ENCODE data around the gene CFAP46.
"Not testable (repeated sequence)": the region's sequence is repeated elsewhere in the genome, so short reads cannot be mapped to it uniquely, and the experiment has no call there.

CFAP46 gene

DNA sequence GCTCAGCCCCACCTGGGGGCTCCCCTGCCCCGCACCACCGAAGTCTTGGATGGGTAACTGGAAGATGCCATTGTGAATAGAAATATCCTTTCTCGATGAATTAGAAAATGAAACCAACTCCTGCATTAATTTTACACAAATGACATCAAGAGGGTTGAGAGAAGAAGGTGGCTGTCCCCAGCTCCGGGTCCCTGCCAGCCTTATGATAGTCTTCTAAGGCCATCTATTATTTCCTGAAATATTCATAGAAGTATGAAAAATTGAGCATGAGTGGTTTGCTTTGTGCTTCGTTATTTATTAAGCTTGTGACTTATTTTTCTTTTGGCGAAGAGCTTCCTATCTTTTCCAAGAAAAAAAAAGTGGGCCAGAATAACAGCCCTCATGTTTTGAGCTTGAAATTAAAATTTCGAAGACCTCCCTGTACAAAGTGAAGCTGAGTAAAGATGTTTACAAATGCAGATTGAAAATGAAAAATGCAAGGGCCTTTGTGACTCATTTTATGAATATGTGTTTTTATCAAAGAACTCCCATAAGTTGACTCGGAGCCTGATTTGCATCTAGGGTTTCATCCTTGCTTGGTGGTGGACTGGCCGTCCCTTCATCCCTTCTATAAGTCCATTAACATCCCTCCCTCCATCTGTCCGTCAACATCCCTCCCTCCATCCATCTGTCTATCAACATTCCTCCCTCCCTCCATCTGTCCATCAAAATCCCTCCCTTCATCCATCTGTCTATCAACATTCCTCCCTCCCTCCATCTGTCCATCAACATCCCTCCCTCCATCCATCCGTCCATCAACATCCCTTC lies 20.5 kb upstream of the CFAP46 start:
- no peak for DNase-seq

DNA sequence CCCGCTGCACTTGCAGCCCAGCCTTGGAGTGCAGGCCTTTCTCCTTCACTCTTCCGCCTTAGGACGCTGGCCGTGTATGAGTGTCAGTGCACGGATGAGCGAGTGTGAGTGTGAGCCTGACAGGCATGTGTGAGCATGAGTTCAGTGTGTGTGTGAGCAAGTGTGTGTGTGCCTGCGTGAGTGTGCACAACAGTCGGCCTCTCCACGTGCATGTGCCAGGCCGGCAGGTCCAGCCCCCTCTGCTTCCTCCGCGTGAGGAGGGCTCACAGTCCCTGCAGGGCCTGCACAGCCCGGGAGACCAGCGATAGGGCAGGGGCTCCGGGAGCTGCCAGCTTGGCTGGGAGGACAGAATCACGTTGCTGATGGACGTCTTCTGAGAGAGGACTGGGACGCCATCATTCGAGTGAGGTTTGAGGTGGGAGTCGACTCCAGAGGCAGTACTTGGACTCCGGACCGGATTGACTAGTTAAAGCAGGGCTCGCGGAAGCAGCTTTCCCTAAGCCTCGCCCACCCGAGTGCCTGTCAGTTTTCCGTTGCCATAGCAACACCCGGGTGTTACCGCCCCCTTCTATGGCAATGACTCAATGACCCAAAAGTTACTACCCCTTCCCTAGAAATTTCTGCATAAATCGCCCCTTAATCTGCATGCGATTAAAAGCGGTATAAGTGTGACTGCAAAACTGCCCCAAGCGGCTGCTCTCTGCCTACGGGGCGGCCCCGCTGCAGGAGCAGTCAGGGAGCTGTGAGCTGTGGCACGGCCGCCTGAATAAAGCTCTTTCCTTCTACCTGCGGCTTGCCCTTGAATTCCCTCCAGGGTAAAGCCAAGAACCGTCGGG lies 19.6 kb upstream of the CFAP46 start:
- peak; percentile 51 for DNase-seq

DNA sequence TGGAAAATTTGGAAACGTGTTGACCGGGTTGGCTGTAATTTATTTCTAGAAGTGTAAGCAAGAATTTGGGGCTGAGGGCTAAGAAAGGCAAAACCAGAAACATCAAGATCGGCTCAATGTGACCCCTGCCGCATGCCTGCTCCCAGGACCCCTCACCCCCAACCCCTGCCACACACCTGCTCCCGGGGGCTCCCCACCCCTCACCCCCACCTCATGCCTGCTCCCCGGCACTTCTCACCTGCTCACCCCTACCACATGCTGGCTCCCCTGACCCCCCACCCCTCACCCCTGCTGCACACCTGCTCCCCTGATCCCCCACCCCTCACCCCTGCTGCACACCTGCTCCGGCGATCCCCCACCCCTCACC lies 19.0 kb upstream of the CFAP46 start:
- DNase-seq = no peak

DNA sequence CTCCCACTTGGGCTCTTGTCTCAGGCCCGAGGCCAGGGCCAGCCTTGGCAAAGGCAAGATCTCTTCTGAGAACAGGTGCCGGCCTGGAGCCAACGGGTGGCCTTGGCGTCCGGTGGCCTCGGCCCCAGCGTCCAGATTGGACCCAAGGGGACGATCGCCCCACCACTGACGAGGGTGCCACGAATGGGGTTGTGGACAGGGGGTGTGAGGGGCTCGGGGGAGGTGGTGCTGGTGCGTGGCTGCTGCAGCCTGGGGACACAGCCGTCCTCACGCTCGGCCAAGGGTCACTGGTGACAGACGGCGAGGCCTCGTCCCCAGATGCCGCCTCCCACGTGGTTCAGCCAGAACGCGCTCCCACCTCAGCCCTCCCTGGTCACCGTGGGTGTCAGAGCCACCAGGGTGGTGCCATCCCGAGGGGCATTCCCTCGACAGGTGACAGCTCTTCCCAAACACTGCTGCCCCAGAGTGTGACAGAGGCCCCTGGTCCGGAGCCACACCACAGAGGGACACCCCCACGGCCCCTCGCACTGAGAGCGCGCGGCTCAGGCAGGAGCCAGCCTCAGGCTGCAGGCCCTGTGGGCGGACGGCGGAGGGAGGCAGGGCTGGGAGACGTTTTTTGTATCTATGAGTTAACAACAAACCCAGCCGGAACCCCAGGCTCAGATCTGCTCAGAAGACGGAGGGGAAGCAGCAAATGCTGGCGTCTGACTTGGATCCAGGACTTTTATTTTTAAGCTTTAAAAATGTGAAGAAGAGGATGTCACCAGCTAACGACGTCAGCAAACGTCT lies 18.5 kb upstream of the CFAP46 start:
- no peak for DNase-seq

DNA sequence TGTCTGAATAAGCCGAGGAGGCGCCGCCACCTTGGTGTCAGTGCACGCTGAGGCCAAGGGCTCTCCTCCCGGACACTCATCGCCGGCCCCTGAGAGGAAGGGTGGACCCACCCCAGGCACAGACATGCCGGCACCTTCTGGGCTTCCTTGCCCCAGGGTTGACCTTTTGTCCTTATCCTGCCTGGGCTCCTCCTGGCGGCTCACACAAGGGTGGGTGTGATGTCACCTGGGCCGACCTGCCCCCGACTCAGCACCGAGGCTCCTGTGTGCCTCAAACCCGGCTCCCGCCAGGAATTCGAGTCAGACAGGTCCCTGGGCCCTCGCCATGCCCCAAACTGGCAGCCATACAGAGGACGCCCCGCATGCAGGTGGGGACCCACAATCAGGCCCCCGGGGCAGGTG lies 17.7 kb upstream of the CFAP46 start:
- DNase-seq = no peak

DNA sequence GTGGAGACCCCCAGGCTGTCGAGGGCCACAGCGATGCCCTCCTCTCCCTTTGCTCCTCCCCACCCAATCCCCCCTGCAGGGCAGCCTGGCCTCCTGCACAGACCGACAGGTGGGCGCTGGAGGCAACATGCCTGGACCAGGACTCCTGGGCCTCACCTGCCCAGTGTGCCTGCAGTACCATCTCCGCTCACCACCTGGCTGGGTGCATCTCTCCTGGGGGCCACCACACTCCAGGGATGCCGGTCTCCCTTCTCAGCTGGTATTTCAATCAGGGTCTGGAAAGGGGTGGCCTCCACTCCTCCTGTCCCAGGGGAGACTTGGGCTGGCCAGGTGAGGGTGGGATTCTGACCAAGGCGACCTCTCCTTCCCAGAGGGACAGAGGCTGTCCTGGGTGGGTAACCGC lies 17.2 kb upstream of the CFAP46 start:
- DNase-seq = no peak

DNA sequence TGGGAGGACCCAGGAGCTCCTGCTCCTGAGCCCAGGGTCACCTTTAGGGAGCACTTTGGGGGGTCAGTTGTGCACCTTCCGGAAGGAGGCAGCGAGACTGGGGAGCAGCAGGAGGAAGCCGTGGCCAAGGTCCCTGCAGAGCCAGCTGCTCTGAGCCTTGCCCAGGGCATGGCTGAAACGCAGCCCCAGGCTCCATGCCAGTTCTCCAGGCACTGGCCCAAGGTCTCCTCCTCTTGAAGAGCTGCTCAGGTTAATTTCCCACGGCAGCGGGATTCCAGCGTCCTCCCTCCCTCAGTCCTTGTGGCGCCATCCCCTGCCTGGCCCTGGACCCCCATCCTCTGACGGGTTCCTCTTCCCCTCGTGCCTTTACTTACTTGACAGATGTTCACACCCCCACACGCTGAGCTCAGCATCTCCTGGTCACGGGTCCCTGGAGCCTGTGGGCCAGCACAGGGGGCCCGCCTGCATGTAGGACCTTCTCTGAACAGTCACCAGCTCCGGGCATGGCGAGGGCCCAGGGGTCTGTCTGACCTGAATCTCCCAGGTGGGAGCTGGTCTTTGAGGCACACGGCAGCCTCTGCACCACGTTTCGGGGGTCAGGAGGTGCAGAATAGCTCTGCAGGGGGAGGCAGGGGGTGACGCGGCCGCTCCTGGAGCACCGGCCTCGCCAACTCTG lies 16.7 kb upstream of the CFAP46 start:
- no peak for DNase-seq

DNA sequence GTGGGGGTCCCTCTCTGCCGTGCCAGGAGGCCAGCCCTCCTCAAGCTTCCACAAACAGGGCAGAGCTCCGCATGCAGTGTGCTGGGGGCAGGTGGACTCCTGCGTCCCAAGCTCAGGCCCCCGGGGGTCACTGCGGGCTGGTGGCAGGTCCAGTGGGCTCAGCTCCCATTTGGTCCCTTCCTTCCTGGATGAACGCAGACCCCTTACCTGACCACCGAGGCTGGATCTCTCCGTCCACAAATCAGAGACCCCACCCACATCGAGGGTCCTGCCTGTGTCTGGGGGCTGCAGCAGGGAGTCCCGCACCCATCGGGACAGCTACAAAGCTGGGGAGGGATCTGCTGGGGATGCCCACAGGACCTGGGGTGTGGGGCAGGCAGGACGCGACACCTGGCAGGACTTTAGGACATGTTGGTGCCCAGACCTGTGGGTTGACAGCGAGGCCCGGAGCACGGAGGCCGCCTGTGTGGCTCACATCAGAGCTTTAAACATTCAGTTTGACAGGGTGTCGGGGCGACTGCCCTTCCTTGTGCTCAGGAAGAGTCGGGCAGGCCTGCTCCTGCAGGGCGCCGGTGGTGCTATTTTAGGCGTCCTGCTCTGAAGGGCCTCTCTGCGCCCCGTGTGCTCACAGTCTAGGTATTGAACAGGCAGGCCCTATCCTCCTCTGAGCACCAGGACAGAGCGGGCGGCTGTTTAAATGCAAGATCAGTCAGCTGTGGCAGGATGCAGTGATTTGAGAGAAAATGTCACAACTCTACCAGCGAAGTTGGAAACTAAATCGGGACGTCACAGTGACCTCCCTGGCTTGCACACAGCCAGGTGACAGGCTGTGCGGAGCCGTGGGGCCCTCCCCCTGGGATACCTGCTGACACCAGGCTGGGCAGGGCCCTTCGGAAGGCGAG lies 15.9 kb upstream of the CFAP46 start:
- DNase-seq = no peak

DNA sequence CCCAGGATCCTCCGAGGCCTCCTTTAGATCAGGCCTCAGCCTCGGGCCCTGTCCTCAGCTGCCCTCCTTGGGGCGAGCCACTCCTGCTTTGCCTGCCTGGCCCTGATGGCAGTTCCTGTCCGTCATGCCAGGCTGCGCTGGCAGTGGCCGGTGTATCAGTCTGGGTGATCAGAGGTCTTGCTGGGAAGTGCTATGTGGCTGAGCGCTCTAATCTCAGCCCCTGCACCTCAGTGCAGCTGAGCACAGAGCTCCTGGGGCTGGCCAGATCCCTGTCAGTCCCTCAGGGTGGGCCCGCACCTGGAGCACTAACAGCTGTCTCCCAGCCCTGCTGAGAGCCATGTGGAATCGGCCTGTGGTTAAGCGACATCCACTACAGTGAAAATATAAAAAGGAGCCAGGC lies 14.8 kb upstream of the CFAP46 start:
- no peak for DNase-seq

DNA sequence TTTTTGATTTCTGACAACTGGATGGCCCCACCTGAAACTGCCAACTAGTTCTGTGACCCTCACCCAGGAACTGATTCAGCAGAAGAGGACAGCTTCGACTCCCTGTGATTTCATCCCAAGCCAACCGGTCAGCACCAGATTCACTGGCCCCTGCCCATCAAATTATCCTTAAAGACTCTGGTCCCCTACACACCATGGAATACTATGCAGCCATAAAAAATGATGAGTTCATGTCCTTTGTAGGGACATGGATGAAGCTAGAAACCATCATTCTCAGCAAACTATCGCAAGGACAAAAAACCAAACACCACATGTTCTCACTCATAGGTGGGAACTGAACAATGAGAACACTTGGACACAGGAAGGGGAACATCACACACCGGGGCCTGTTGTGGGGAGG lies 13.9 kb upstream of the CFAP46 start:
- not testable (repeated sequence) for DNase-seq

DNA sequence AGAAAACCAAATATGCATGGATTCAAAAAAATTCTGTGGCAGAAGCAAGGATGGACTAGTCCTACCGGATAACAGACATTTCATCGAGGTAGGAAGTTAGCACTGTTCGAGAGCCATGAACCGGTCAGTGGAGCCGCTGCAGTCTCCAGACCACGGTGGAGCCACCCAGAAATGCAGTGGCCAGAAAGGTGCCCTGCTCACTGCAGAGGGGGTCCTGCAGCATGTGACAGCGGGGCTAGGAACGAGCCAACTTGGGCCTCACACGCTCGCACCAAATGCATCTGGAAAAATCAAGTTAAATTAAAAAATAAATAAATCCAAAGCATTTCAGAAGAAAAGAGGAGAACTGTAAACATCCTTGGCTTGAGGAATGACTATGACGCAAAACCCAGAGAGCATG lies 13.1 kb upstream of the CFAP46 start:
- DNase-seq = no peak

DNA sequence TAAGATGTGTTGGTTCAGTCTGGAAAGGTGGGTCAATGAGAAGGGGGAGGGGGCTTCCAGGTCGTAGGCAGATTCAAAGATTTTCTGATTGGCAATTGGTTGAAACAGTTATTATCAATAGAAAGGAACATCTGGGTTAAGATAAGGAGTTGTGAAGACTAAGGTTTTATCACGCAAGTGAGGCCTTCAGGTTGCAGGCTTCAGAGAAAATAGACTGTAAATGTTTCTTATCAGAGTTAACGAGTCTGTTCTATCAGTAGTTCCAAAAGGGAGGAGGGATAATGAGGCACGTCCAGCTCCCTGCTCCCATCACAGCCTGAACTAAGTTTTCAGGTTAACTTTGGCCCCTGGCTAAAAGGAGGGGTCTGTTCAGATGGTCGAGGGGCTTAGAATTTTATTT lies 11.1 kb upstream of the CFAP46 start:
- no peak for DNase-seq

DNA sequence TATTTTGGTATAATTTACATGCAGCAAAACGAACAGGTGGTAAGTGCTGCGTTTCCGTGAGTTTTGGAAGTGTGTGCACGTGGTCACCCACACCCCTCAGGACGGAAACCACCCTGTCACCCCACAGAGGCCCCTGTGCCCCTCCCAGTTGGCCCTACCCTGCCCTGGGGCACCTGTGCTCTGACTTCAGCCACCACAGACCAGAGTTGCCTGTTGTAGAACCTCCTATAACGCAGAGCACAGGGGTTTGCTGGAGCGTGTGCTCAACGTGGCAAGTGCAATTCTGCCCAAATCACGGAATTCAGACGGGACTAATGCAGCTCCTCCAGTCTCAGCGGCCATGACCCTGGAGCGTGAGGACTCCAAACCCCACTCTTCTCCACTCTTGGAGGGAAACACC lies 9.6 kb upstream of the CFAP46 start:
- no peak for DNase-seq

DNA sequence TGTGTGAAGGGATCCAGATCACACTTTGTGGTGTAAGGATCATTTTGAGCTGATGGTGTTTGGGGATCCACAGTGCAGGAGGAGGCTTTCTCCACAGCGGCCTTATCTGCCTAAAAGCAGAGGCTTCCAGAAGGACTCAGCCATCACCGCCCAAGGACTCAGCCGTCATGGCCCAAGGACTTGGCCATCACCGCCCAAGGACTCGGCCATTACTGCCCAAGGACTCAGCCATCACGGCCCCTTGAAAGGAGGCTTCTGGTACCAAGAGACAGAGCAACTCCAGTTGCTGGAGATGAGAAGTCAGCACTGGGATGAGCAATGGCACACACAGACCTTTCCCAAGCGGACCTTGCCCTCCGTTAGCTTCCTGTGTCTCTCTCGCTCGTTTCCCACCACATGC lies 6.0 kb upstream of the CFAP46 start:
- no peak for DNase-seq

DNA sequence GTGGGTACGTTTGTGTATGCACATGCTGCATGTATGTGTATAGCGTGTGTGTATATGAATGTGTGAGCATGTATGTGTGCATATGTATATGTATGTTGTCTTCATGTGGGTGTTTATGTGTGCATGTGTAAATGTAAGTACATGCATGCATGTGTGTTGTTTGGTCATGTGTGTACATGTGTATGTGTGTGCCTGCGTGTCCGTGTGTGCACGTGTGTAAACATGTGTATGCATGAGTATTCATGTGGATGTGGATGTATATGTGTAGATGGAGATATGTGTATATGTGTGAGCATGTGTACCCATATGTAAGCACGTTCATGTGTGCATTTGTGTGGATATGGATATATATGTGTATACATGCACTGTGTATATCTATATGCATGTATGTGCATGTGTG lies 5.5 kb upstream of the CFAP46 start:
- no peak for DNase-seq

DNA sequence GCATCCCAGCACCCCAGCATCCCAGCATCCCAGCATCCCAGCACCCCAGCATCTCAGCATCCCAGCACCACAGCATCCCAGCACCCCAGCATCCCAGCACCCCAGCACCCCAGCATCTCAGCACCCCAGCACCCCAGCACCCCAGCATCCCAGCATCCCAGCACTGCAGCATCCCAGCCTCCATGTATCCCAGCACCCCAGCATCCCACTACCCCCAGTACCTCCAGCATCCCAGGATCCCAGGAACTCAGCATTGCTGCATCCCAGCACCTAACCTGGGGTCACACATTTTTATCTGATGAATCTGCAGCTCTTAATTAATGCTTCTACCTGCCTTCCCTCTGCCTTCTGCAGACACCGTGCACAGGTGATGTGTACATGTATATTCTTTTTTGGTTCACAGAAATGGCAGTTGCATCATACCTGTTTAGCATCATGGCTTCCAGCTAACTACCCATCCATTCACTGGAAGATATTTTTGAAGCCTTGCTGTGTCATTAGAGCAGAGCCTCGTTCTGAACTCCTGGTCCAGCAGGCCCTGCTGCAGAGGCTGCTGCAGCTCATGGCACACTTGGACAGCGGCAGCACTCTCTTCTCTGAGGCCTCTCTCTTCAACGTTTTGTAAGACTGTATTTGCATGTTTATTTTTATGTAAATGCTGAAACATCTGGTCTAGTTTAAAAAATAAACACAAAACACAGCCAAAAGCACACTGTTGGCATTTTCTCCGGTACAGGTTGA lies 4.6 kb upstream of the CFAP46 start:
- DNase-seq = no peak

DNA sequence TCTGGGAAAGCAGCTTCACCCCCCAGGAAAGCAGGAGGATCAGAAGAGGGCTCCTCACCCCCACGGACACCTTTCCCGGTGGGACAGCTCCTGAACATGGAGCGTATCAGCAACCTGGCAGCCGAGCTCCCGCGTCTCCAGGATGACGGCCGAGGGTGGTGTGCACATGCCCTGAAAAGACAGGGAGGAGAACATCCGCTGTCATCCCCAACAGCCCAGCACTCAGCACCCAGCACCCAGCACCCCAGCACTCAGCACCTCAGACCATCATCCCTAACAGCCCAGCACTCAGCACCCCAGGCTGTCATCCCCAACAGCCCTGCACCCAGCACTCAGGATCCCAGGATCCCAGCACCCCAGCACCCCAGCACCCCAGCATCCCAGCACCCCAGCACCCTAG lies 3.9 kb upstream of the CFAP46 start:
- no peak for DNase-seq

DNA sequence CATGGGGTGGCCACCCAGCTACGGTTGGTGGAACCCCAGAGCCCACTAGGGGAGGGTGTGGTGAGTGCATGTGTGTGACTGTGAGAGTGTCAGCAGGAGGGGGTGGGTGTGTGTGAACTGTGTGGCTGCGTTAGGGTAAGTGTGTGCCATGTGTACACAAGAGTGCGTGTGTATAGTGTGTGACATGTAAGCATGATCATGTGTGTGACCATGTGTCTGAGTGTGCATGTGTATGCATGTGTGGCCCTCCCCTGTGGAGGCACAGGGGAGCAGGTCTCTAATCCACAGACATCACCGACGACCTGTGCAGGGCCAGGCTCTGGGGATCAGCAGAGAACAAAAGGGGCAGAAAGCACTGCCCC lies 3.5 kb upstream of the CFAP46 start:
- DNase-seq = no peak

DNA sequence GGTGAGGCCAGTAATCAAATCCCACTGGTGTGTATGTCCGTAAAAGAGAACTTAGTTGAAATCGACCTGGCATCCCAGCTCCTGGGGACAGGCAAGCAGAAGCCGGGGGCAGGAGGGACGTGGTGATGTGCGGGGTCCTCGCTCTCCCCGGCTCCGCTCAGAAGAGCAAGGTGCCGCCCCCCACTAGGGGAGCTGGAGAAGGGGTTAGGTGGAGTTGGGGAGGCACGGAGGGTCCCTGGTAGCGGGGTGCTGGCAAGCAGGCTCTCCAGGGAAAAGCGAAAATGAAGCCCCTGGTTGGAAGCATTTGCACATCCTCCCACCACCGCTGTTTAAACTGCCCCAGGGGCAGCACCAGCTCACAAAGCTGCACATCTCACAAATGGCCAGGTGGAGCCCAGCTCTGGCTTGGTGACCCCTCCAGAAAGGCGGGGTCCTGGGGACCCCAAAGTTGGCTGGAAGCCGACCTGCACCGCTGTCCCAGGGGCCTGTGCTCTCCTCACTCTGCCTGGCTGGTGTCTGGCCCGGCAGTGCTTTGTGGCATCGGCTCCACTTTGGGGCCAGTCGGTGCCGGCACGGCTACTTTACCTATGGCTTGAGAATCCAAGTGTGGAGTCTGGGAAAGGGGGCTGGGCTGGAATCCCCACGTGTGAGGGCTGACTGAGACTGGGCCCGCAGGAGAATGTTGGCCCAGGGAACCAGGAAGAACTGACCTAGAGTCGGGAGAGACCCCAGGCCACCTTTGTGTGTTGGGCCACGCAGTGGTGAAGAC lies 2.9 kb upstream of the CFAP46 start:
- no peak for DNase-seq

DNA sequence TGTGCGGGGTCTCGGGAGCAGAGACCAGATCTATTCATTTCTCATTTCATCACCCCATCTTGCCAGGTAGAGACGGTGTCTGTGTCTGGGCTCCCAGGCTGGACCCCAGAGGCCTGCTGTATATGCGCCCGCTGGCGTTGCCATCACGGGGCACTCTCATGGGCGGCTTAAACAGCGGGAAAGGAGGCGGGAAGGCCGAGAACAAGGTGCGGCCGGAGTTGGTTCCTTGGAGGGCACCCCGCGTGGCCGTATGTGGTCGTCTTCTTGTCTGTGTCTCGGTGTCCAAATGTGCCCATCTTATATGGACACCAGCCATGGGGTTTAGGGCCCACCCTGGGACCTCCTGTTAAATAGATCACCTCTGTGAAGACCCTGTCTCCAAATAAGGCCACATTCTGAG lies 2.1 kb upstream of the CFAP46 start:
- no peak for DNase-seq

All from amniotic stem cell (primary cell).